Upper lobe of left lung (tissue), 6 donors: ENCODE data around the gene SMIM20. TPM values are rescaled to one million over a fixed set of nuclear protein-coding genes. Genes with fewer than 3 reads are reported as not detected.

Experiments used
- ATAC-seq, 2 donors: fragments of 200-7000 bp; cut with Tn5 transposase; one replicate each; pipeline ENCODE4 v1.9.1; 2022; ENCODE audit warnings: mild to moderate bottlenecking in 2 of 2, moderate library complexity in 2 of 2; ENCODE audit not compliant: low FRiP score in 2 of 2
- DNase-seq, 2 donors: peaks; one replicate each; pipeline ENCODE4 v3.0.0-alpha.2; 2019 to 2020
- H3K27ac ChIP-seq, 4 donors: fragments of 200-600 bp; sonication (generic); one replicate each; pipeline ENCODE4 v1.5.1; 2016 to 2019
- H3K27me3 ChIP-seq, 4 donors: fragments of 200-600 bp; sonication (generic); one replicate each; pipeline ENCODE4 v1.5.1; 2017 to 2019
- H3K36me3 ChIP-seq, 4 donors: fragments of 200-600 bp; sonication (generic); one replicate each; pipeline ENCODE4 v1.5.1; 2016 to 2019
- H3K4me1 ChIP-seq, 4 donors: fragments of 200-600 bp; sonication (generic); one replicate each; pipeline ENCODE4 v1.5.1; 2018 to 2019
- H3K4me3 ChIP-seq, 4 donors: fragments of 200-600 bp; sonication (generic); one replicate each; pipeline ENCODE4 v1.5.1; 2017 to 2019; ENCODE audit warnings: mild to moderate bottlenecking in 2 of 4, moderate library complexity in 1 of 4
- H3K9me3 ChIP-seq, 4 donors: fragments of 200-600 bp; sonication (generic); one replicate each; pipeline ENCODE4 v1.5.1; 2018 to 2019
- CTCF ChIP-seq, 6 experiments: fragments of 450-650 bp in 4 of 6; fragments of 200-600 bp in 2 of 6; sonication (generic) in 2 of 6; IDR thresholded peaks; one replicate each; pipeline ENCODE4 v1.5.1; 2016 to 2019; ENCODE audit warnings: antibody characterized with exemption in 6 of 6
- EP300 ChIP-seq, 4 donors: sonication (generic); formaldehyde crosslinking; IDR thresholded peaks; one replicate each; pipeline ENCODE4 v1.5.1; 2017; ENCODE audit warnings: antibody characterized with exemption in 4 of 4, control low read depth in 2 of 4
- POLR2A ChIP-seq, 4 donors: fragments of 450-650 bp; IDR thresholded peaks; one replicate each; pipeline ENCODE4 v1.5.1; 2016 to 2017; ENCODE audit warnings: antibody characterized with exemption in 4 of 4, mild to moderate bottlenecking in 2 of 4
- POLR2AphosphoS5 ChIP-seq, 2 donors: sonication (generic); formaldehyde crosslinking; IDR thresholded peaks; one replicate each; pipeline ENCODE4 v1.5.1; 2017; ENCODE audit warnings: antibody characterized with exemption in 2 of 2
- WGBS, 2 donors: methylation state at CpG; one replicate each; pipeline ENCODE4 v1.1.5; 2017 to 2018; 5-methylcytosine and 5-hydroxymethylcytosine counted together
- total RNA-seq, 6 donors: library from RNA; depleted of rRNA in 4 of 6; stranded (reverse); fragments of >200 nt in 4 of 6; gene quantifications; one replicate each; pipeline versions ENCODE4 v1.1.0 to v1.2.1, GENCODE V29; 2016 to 2021
- donor health status: DM: no; HTN: no; CAD: no; lungs with moderate emphysema.
- donor health status: DM: no; HTN: yes; CAD: no; lungs with severe emphysema.

Gene SMIM20
- total RNA-seq, 6 donors from 2014 or later, result 7.5 to 33.4 (median 20.8) TPM

GRCh38 chr4:25972984-25973745 lies 59.1 kb downstream of the SMIM20 start:
- no peak for TF ChIP-seq POLR2A (IDR thresholded peaks at IDR 0.05)
- TF ChIP-seq CTCF (IDR thresholded peaks at IDR 0.05), result no peak
- TF ChIP-seq POLR2AphosphoS5 (IDR thresholded peaks at IDR 0.05), result no peak
- no peak for TF ChIP-seq EP300 (IDR thresholded peaks at IDR 0.05)
- no peak for DNase-seq
- H3K27me3 ChIP-seq, result no peaks in the 10 kb centered on the region
- 62 to 91% methylated on average over 4 to 8 of the region's 8 CpGs for WGBS, 2 donors
- no peak overlapping the region for H3K4me3 ChIP-seq
- H3K9me3 ChIP-seq, result no peaks in the 10 kb centered on the region
- no peak overlapping the region for H3K27ac ChIP-seq
- H3K36me3 ChIP-seq, result no peaks in the 10 kb centered on the region
- ATAC-seq, result no peak
- peaks cover 0 to 13% (median 10%) of the 10 kb centered on the region in 4 donors for H3K4me1 ChIP-seq

GRCh38 chr4:25976780-25977179 lies 62.8 kb downstream of the SMIM20 start:
- H3K36me3 ChIP-seq, result no peaks in the 10 kb centered on the region
- TF ChIP-seq POLR2A (IDR thresholded peaks at IDR 0.05), result no peak
- no peak for TF ChIP-seq EP300 (IDR thresholded peaks at IDR 0.05)
- no peak for TF ChIP-seq CTCF (IDR thresholded peaks at IDR 0.05)
- ATAC-seq (peak in 1 of 2 donors; percentile 69), DNase-seq (no peak)
- 78 to 82% methylated on average over 7 of the region's 7 CpGs for WGBS, 2 donors
- H3K27ac ChIP-seq, result no peak overlapping the region
- no peaks in the 10 kb centered on the region for H3K9me3 ChIP-seq
- no peak overlapping the region for H3K4me3 ChIP-seq
- H3K4me1 ChIP-seq, result no peaks in the 10 kb centered on the region
- H3K27me3 ChIP-seq, result no peaks in the 10 kb centered on the region

- TF ChIP-seq POLR2AphosphoS5 (IDR thresholded peaks at IDR 0.05) (no peak), EP300 (IDR thresholded peaks at IDR 0.05) (no peak)
- H3K4me3 ChIP-seq, result no peak overlapping the region
- H3K36me3 ChIP-seq, result no peaks in the 10 kb centered on the region
- no peaks in the 10 kb centered on the region for H3K27me3 ChIP-seq
- no peaks in the 10 kb centered on the region for H3K4me1 ChIP-seq
- DNase-seq (no peak), ATAC-seq (no peak)
- no peaks in the 10 kb centered on the region for H3K9me3 ChIP-seq
- WGBS, 2 donors, result 88 to 90% methylated on average over 8 to 12 of the region's 12 CpGs
- H3K27ac ChIP-seq, result no peak overlapping the region
Measured at GRCh38 chr4:25977397-25978170, 63.6 kb downstream of the SMIM20 start.

GRCh38 chr4:25978327-25978726 lies 64.3 kb downstream of the SMIM20 start:
- Histone ChIP-seq H3K36me3 (no peaks in the 10 kb centered on the region), H3K9me3 (no peaks in the 10 kb centered on the region), H3K4me3 (no peak overlapping the region), H3K4me1 (no peaks in the 10 kb centered on the region), H3K27ac (no peak overlapping the region), H3K27me3 (no peaks in the 10 kb centered on the region)
- WGBS, 2 donors, result 56 to 58% methylated on average over 8 of the region's 8 CpGs
- TF ChIP-seq POLR2AphosphoS5 (IDR thresholded peaks at IDR 0.05), result no peak
- TF ChIP-seq POLR2A (IDR thresholded peaks at IDR 0.05), result no peak
- no peak for TF ChIP-seq CTCF (IDR thresholded peaks at IDR 0.05)
- TF ChIP-seq EP300 (IDR thresholded peaks at IDR 0.05), result no peak
- DNase-seq (no peak), ATAC-seq (no peak)

Other genes with a start within 250 kb of the SMIM20 start
- 100 to 1,000 TPM in 1 of 6 donors, 10 to 100 TPM in 5; 41.7 to 197 (median 64.7) TPM for gene SEL1L3, start 51.2 kb upstream of the SMIM20 start, total RNA-seq